HepG2 (cell line): ENCODE data around the gene OR2V2. TPM values are rescaled to one million over a fixed set of nuclear protein-coding genes. Genes with fewer than 3 reads are reported as not detected.

Experiments
- BRCA1 ChIP-seq: sonication (generic); formaldehyde crosslinking; IDR thresholded peaks from 2 replicates; pipeline ENCODE4 v1.4.0; 2020; ENCODE audit warnings: missing genetic modification reagents
- FLYWCH1 ChIP-seq: sonication (generic); formaldehyde crosslinking; IDR thresholded peaks from 2 replicates; pipeline ENCODE4 v1.8.1; 2023; ENCODE audit warnings: mild to moderate bottlenecking, missing genetic modification reagents
- HOXA5 ChIP-seq: sonication (generic); formaldehyde crosslinking; IDR thresholded peaks from 2 replicates; pipeline ENCODE4 v1.4.0; 2020; ENCODE audit warnings: missing genetic modification reagents
- IRX3 ChIP-seq: sonication (generic); formaldehyde crosslinking; IDR thresholded peaks from 2 replicates; pipeline ENCODE4 v1.8.1; 2023; ENCODE audit warnings: mild to moderate bottlenecking, low read depth, missing genetic modification reagents, borderline replicate concordance
- MATR3 ChIP-seq: sonication (generic); formaldehyde crosslinking; IDR thresholded peaks from 2 replicates; pipeline ENCODE4 v1.4.0; 2020; ENCODE audit warnings: missing genetic modification reagents
- MED8 ChIP-seq: sonication (generic); formaldehyde crosslinking; IDR thresholded peaks from 2 replicates; pipeline ENCODE4 v1.8.1; 2023; ENCODE audit warnings: mild to moderate bottlenecking, missing genetic modification reagents; ENCODE audit not compliant: insufficient replicate concordance
- MTA1 ChIP-seq: sonication (generic); formaldehyde crosslinking; IDR thresholded peaks from 2 replicates; pipeline ENCODE4 v1.4.0; 2020; ENCODE audit warnings: missing genetic modification reagents, mild to moderate bottlenecking, borderline replicate concordance
- MTF2 ChIP-seq: sonication (generic); formaldehyde crosslinking; IDR thresholded peaks from 2 replicates; pipeline ENCODE4 v1.5.0; 2020; ENCODE audit warnings: missing genetic modification reagents, borderline replicate concordance
- MXD4 ChIP-seq: IDR thresholded peaks from 2 replicates; pipeline ENCODE4 v1.6.1; 2016; ENCODE audit warnings: mild to moderate bottlenecking, missing biosample characterization, missing genetic modification reagents
- RCOR2 ChIP-seq: IDR thresholded peaks from 2 replicates; pipeline ENCODE4 v1.6.1; 2016; ENCODE audit warnings: missing biosample characterization, missing genetic modification reagents
- RFXAP ChIP-seq: sonication (generic); formaldehyde crosslinking; IDR thresholded peaks from 2 replicates; pipeline ENCODE4 v1.4.0; 2020; ENCODE audit warnings: missing genetic modification reagents, borderline replicate concordance
- SIX4 ChIP-seq: sonication (generic); formaldehyde crosslinking; IDR thresholded peaks from 2 replicates; pipeline ENCODE4 v1.4.0; 2020; ENCODE audit warnings: missing genetic modification reagents
- SMC3 ChIP-seq: IDR thresholded peaks from 2 replicates; pipeline ENCODE4 v1.6.1; 2011; ENCODE audit warnings: low read length, improper control_type of control experiment
- SP1 ChIP-seq, 2 experiments: fragments of 450-650 bp in 1 of 2; sonication (generic) in 1 of 2; formaldehyde crosslinking in 1 of 2; IDR thresholded peaks; 2 replicates each; pipeline versions ENCODE4 v1.4.0 to v1.6.1; 2016 to 2020; ENCODE audit warnings: missing genetic modification reagents in 1 of 2
- SP2 ChIP-seq: sonication (generic); formaldehyde crosslinking; IDR thresholded peaks from 2 replicates; pipeline ENCODE4 v1.5.1; 2020; ENCODE audit warnings: mild to moderate bottlenecking, missing genetic modification reagents
- STAG1 ChIP-seq: sonication (generic); formaldehyde crosslinking; IDR thresholded peaks from 2 replicates; pipeline ENCODE4 v1.4.0; 2020; ENCODE audit warnings: missing genetic modification reagents
- TCF12 ChIP-seq, 2 experiments: fragments of 450-650 bp in 1 of 2; sonication (generic) in 1 of 2; formaldehyde crosslinking in 1 of 2; IDR thresholded peaks; 2 replicates each; pipeline versions ENCODE4 v1.6.1 to v1.8.0; 2017 to 2022; ENCODE audit warnings: antibody characterized with exemption in 1 of 2, mild to moderate bottlenecking in 1 of 2, missing genetic modification reagents in 1 of 2, moderate library complexity in 1 of 2
- YY1 ChIP-seq: IDR thresholded peaks from 2 replicates; pipeline ENCODE4 v1.6.1; 2011; ENCODE audit warnings: low read length, low read depth, moderate library complexity, mild to moderate bottlenecking; ENCODE audit not compliant: insufficient read depth, insufficient replicate concordance
- ZNF326 ChIP-seq: sonication (generic); formaldehyde crosslinking; IDR thresholded peaks from 2 replicates; pipeline ENCODE4 v1.4.0; 2020; ENCODE audit warnings: missing genetic modification reagents, borderline replicate concordance
- ZNF382 ChIP-seq: sonication (generic); formaldehyde crosslinking; IDR thresholded peaks from 2 replicates; pipeline ENCODE4 v1.5.0; 2020; ENCODE audit warnings: missing genetic modification reagents, mild to moderate bottlenecking, borderline replicate concordance
- ZNF891 ChIP-seq: sonication (generic); formaldehyde crosslinking; IDR thresholded peaks from 2 replicates; pipeline ENCODE4 v1.5.0; 2020; ENCODE audit warnings: mild to moderate bottlenecking, missing genetic modification reagents
- polyA plus RNA-seq, 8 experiments: library from polyadenylated mRNA; depleted of rRNA in 3 of 8; stranded (reverse) in 7 of 8; unstranded in 1 of 8; fragments of >200 nt; fragmentation: Illumina TruSeq in 4 of 8; extraction: Trizol in 4 of 8; gene quantifications; 2 replicates each; pipeline versions ENCODE4 v1.2.1 to v1.2.3, GENCODE V29; 2011 to 2016; ENCODE audit warnings: low read depth in 4 of 8, missing spikeins in 1 of 8, mixed read lengths in 1 of 8; ENCODE audit not compliant: insufficient read depth in 1 of 8
- total RNA-seq, 5 experiments: library from RNA; depleted of rRNA; stranded (reverse); fragments of >200 nt; fragmentation: Illumina TruSeq; extraction: Trizol; gene quantifications; 2 replicates each; pipeline ENCODE4 v1.2.3, GENCODE V29; 2016; ENCODE audit warnings: low read depth in 1 of 5
- TF ChIP-seq, protein P1 (sequence below): sonication (generic); formaldehyde crosslinking; IDR thresholded peaks from 2 replicates; pipeline ENCODE4 v1.9.0; 2022; ENCODE audit warnings: low read depth, missing genetic modification reagents
- TF ChIP-seq, protein P2 (sequence below): sonication (generic); formaldehyde crosslinking; IDR thresholded peaks from 2 replicates; pipeline ENCODE4 v1.8.1; 2023; ENCODE audit warnings: missing genetic modification reagents, mild to moderate bottlenecking, borderline replicate concordance
- TF ChIP-seq, protein P3 (sequence below): sonication (generic); formaldehyde crosslinking; IDR thresholded peaks from 2 replicates; pipeline ENCODE4 v1.4.0; 2020; ENCODE audit warnings: missing genetic modification reagents
- TF ChIP-seq, protein P4 (sequence below): sonication (generic); formaldehyde crosslinking; IDR thresholded peaks from 2 replicates; pipeline ENCODE4 v1.4.0; 2020; ENCODE audit warnings: mild to moderate bottlenecking, missing genetic modification reagents

Gene OR2V2
- total and polyA plus RNA-seq, 2 of the 13 experiments (the other 11 are each of a cell fraction or from before 2014, with no cell fraction given): not detected

DNA sequence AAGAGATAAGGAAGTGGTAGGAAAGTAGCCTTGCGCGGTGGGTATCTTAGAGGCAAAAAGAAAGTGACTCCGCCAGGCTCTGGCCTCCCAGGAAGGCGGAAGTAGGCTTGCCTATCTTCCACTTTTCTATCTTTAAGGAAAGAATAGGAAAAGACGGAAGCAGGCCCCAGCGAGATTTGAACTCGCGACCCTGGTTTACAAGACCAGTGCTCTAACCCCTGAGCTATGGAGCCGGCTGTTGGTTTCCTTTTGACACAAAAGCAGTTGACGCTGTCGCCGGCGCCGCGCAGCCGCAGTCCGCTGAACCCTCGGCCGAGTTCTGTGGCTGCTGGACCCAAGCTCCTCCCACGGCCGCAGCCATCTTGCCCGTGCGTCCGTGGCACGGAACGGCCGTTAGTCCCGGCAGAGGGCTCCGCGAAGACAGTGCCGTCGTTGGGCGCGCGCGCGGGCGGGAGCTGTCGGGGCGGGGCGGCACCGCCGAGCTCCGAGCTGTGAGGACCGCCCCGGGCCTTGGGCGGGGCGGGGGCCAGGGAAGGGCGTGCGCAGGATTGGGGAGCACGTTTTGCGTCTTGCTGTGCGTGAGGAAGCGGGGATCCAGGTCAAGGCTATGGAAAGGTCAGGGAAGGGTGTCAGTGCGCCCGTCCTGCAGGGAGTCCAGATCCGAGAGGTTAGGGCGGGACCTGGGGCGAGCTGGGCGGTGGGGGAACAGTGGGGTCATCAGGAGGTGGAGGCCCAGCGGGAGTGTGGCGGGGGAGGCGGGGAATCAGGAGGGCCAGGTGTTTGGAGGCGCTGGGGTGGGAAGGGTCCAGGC is 44.3 kb downstream of the OR2V2 start (continued):
- TF ChIP-seq, protein P1, sequence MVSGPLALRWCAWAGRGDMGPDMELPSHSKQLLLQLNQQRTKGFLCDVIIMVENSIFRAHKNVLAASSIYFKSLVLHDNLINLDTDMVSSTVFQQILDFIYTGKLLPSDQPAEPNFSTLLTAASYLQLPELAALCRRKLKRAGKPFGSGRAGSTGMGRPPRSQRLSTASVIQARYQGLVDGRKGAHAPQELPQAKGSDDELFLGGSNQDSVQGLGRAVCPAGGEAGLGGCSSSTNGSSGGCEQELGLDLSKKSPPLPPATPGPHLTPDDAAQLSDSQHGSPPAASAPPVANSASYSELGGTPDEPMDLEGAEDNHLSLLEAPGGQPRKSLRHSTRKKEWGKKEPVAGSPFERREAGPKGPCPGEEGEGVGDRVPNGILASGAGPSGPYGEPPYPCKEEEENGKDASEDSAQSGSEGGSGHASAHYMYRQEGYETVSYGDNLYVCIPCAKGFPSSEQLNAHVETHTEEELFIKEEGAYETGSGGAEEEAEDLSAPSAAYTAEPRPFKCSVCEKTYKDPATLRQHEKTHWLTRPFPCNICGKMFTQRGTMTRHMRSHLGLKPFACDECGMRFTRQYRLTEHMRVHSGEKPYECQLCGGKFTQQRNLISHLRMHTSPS (CRISPR knock-in tag): peak; percentile 38; the same call in 1 of the 2 replicates
- TF ChIP-seq STAG1 (CRISPR knock-in tag): no peak
- TF ChIP-seq MXD4 (CRISPR knock-in tag): no peak; the same call in 1 of the 2 replicates
- peak; percentile 54; the same call in 1 of the 2 replicates for TF ChIP-seq RFXAP (CRISPR knock-in tag)
- TF ChIP-seq ZNF382 (CRISPR knock-in tag): no peak
- no peak for TF ChIP-seq SIX4 (CRISPR knock-in tag)
- TF ChIP-seq SP2: no peak
- TF ChIP-seq, protein P2, sequence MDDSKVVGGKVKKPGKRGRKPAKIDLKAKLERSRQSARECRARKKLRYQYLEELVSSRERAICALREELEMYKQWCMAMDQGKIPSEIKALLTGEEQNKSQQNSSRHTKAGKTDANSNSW (CRISPR knock-in tag): no peak; the same call in 1 of the 2 replicates
- TF ChIP-seq MATR3 (CRISPR knock-in tag): no peak
- TF ChIP-seq, protein P3, sequence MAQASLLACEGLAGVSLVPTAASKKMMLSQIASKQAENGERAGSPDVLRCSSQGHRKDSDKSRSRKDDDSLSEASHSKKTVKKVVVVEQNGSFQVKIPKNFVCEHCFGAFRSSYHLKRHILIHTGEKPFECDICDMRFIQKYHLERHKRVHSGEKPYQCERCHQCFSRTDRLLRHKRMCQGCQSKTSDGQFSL (CRISPR knock-in tag): no peak
- 0 out of 2 replicates have a peak, but pooled peaks have one; percentile 82 for TF ChIP-seq BRCA1 (CRISPR knock-in tag)
- TF ChIP-seq ZNF891 (CRISPR knock-in tag): no peak
- TF ChIP-seq TCF12 (IDR thresholded peaks at IDR 0.05): no peak
- TF ChIP-seq TCF12 (CRISPR knock-in tag; IDR thresholded peaks at IDR 0.05): peak; percentile 82
- peak; percentile 90 for TF ChIP-seq MED8
- peak; percentile 93; the same call in 1 of the 2 replicates for TF ChIP-seq HOXA5 (CRISPR knock-in tag)
- no peak for TF ChIP-seq MTF2
- peak; percentile 96 for TF ChIP-seq YY1
- TF ChIP-seq IRX3 (CRISPR knock-in tag): peak; percentile 63; the same call in 1 of the 2 replicates
- TF ChIP-seq, protein P4, sequence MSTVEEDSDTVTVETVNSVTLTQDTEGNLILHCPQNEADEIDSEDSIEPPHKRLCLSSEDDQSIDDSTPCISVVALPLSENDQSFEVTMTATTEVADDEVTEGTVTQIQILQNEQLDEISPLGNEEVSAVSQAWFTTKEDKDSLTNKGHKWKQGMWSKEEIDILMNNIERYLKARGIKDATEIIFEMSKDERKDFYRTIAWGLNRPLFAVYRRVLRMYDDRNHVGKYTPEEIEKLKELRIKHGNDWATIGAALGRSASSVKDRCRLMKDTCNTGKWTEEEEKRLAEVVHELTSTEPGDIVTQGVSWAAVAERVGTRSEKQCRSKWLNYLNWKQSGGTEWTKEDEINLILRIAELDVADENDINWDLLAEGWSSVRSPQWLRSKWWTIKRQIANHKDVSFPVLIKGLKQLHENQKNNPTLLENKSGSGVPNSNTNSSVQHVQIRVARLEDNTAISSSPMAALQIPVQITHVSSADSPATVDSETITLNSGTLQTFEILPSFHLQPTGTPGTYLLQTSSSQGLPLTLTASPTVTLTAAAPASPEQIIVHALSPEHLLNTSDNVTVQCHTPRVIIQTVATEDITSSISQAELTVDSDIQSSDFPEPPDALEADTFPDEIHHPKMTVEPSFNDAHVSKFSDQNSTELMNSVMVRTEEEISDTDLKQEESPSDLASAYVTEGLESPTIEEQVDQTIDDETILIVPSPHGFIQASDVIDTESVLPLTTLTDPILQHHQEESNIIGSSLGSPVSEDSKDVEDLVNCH: no peak
- TF ChIP-seq SMC3: no peak
- TF ChIP-seq RCOR2 (CRISPR knock-in tag): no peak; the same call in 1 of the 2 replicates
- no peak for TF ChIP-seq SP1 (IDR thresholded peaks at IDR 0.05)
- peak; percentile 61; the same call in 1 of the 2 replicates for TF ChIP-seq SP1 (CRISPR knock-in tag; IDR thresholded peaks at IDR 0.05)
- peak; percentile 84; the same call in 1 of the 2 replicates for TF ChIP-seq FLYWCH1 (CRISPR knock-in tag)
- TF ChIP-seq ZNF326 (CRISPR knock-in tag): no peak
- 0 out of 2 replicates have a peak, but pooled peaks have one; percentile 56 for TF ChIP-seq MTA1 (CRISPR knock-in tag)
